Activated gamma-delta T cell treated with Interleukin-2 at 50 U/mL for 16 hours (primary cell): Measurements from ENCODE around the gene REELD1.

ENCODE experiments used
- DNase-seq: peaks from one replicate; pipeline ENCODE4 v3.0.0-alpha.2; 2020

Gene REELD1

DNA sequence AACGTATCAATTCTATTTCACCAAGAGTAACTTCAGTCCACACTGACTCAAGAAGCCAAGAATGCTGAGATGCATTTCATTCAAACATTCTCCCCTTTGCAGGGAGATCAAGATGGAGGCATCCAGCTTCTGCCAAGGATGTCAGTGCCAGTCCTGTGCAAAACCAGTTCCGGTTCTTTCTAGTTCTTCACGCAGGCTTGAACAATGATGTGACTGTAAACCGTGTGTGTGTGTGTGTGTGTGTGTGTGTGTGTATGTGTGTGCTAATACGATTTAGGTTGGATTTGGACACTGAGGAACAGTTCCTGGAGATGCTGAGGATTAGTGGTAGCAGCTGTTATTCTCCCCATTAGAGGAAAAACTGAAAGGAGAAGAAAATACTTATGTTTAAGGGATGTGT lies at the start of gene REELD1:
Gene REELD1 (plus strand): TSS at position 301 of the 400 bp plus-strand sequence. CDS start 2,415 bp downstream, outside the sequence.
- no peak for DNase-seq

DNA sequence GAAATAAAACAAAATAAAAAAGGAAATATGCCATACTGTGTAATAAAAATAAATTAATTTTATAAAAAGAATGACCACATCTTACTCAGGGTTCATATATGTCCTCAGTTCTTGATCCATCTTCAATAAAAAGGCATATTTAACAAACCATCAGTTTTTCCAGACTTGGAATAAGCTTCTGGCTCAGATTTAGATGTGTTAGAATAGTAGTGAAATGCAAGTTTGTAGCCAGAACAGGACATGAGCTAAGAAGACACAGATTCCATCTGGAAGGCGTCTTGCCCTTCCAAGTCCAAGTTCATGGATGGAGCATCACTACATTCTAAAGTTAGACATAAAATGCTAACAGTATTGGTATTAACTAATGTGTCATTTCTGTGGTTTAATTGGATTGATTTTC lies 49.1 kb upstream of the REELD1 start:
- DNase-seq: no peak

GRCh38 chr4:146165840-146166239 lies 48.5 kb upstream of the REELD1 start:
- no peak for DNase-seq

DNA sequence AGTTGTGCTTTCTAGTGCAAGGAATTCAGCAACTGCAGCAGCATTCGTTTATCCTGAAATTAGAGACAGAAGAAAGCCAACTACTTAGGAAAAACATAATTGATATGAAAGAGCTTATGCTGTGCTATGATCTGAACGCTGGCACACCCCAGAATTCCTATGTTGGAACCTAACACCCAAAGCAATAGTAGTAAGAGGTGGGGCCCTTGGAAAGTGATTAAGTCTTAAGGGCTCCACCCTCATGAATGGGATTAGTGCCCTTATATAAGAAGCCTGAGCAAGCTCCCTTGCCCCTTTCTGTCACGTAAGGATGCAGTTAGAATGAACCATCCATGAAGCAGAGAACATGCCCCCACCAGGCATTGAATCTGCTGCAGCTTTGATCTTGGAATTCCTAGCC lies 44.2 kb upstream of the REELD1 start:
- DNase-seq: no peak

GRCh38 chr4:146175541-146176453 lies 38.5 kb upstream of the REELD1 start, which contains the start of gene LSM6:
Gene LSM6 (plus strand): TSS chr4:146175718. CDS start chr4:146182922, 7,204 bp downstream.
- DNase-seq: peak; percentile 76

GRCh38 chr4:146176891-146177290 lies 37.4 kb upstream of the REELD1 start:
- DNase-seq: no peak

GRCh38 chr4:146178126-146178525 lies 36.2 kb upstream of the REELD1 start:
- DNase-seq: no peak

GRCh38 chr4:146179784-146180370 lies 34.5 kb upstream of the REELD1 start:
- no peak for DNase-seq

GRCh38 chr4:146182443-146182842 lies 31.9 kb upstream of the REELD1 start:
- DNase-seq: no peak

DNA sequence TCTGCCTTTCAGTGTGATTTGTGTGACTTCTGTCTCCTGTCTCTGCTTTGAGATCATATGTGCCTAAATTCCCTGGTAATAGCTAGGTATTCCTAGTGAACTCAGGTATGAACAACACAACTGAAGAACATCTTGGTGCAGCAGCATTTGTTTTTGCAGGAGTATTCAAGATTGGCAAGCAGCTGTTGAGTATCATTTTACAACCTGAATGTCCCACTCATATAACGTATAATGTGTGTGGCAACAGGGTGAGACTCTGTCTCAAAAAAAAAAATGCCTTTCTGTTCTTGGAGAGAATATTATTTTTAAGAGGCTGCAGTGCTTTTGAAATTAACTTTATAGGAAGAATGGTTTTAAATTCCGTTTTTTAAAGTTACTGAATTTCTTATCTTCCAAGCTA lies 31.1 kb upstream of the REELD1 start:
- no peak for DNase-seq

GRCh38 chr4:146186041-146186440 lies 28.3 kb upstream of the REELD1 start:
- no peak for DNase-seq

DNA sequence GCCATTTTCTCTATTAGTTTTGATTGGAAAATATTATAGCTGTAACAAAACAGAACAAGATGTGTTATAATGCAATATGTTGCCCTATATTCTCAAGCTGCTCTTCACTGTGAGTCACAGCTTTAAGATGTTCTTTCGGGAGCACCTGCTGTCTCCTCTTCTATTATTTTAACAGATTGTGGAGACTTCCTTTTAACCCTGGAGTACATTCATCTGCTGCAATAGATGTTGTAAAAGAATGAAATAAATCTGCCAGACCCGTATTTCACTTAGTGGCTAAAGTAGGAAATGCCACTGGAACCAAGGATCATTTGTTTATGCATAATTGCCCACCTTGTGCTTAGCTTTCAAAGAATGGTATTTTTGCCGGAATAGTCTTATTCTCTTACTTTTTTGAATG lies 27.7 kb upstream of the REELD1 start:
- DNase-seq: no peak

DNA sequence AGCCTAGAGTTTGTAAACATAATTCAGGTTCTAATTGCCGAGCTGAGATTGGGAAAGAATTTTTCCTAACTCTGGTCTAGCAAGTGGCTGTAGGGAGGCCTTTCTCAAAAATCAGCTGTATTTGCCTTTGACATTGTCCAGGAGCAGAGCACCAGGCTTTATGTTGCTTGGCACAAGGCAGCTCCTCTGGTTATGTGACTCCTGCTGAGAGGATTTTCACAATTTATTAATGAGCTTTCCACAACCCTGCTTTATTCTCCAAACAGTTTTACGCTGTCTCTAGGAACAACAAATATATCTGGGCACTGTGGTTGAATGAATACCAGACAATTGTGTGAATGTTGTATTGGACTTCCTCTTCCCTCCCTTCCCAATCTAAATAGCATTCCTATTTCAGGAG lies 23.9 kb upstream of the REELD1 start:
- no peak for DNase-seq

GRCh38 chr4:146191766-146192458 lies 22.4 kb upstream of the REELD1 start:
- DNase-seq: no peak

GRCh38 chr4:146193628-146194027 lies 20.7 kb upstream of the REELD1 start:
- no peak for DNase-seq

GRCh38 chr4:146194212-146194611 lies 20.1 kb upstream of the REELD1 start:
- no peak for DNase-seq

GRCh38 chr4:146202665-146203064 lies 11.7 kb upstream of the REELD1 start:
- no peak for DNase-seq

- no peak for DNase-seq
Measured at GRCh38 chr4:146207410-146207809, 6.9 kb upstream of the REELD1 start.

DNA sequence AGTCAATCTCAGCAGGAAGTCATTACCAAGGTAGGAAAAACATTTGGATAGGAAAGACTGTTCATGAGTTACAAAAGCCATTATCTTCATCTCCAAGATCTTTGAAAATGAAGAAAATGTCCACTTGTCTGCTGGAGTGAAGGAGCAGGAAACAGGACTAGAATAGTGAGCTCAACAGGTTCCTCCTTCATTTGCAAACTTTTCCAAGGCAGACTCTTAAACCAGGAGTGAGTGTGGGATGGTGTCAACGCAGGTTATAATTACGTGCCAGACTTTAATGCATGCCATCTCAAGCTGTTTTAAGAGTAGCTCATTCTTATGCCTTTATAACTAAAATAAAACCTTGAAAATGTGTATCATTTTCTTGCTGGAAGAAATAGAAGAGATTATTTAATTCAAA lies 3.4 kb upstream of the REELD1 start:
- DNase-seq: no peak

GRCh38 chr4:146211440-146211839 lies 2.9 kb upstream of the REELD1 start:
- no peak for DNase-seq

- DNase-seq: no peak
Measured at GRCh38 chr4:146212781-146213180, 1.6 kb upstream of the REELD1 start.

GRCh38 chr4:146222313-146222712 lies 8.0 kb downstream of the REELD1 start:
- DNase-seq: no peak

DNA sequence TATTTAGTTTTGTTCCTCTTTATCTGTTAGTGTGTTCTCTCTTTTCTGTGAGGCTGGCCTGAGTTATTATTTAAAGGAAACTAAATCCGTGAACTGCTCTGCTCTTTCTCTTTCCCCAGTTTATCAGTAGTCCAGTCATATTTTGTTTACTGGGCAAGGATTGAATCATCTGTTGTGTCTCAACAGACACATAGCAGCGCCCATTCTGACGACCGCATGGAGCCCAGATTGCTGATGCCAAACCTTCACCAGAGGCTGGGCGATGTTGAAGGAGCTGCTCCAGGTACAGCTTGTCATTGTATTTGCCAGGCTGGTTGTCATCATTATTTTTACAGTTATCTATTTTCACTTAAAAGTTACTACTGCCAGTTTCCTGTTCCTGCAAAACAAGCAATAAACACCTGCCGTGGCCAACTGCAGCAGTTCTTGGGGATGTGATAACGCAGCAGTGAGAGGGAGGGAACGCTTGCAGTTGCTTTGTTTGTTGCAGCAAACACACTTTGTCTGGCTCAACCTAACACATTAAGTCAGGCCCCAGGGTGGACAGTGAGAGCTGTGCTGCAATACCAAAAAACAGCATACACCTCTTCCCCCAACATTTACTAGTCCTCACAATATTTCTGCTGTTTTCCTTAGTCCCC lies 10.1 kb downstream of the REELD1 start:
- DNase-seq: no peak
